Islet of Langerhans (tissue), 1 donor: ENCODE data around the gene EXD2.
"Not testable (repeated sequence)": the region's sequence is repeated elsewhere in the genome, so short reads cannot be mapped to it uniquely, and the experiment has no call there.

ENCODE experiments used
- FAIRE-seq: peaks from one replicate; lab custom pipeline; 2011; peaks lifted over from hg19 to GRCh38; lab: Jason Lieb, UNC

EXD2 gene

DNA sequence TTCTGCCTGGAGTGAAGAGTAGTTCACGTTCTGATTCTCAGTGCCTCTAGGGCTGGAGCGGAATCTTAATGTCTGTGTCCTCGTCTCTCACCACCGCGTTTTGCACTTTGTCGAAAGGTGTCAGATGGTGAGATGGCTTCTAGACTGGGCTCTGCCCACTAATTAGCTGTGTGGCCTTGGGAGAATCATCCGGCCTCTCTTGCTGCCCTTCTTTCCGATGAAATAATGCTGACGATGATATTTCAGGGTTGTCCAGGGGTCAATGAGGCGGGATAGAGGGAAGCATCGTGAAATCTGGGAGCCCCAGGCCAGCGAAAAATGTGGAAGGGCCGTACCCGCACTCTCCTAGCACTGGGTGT lies 67.8 kb downstream of the EXD2 start:
- FAIRE-seq, result no peak

DNA sequence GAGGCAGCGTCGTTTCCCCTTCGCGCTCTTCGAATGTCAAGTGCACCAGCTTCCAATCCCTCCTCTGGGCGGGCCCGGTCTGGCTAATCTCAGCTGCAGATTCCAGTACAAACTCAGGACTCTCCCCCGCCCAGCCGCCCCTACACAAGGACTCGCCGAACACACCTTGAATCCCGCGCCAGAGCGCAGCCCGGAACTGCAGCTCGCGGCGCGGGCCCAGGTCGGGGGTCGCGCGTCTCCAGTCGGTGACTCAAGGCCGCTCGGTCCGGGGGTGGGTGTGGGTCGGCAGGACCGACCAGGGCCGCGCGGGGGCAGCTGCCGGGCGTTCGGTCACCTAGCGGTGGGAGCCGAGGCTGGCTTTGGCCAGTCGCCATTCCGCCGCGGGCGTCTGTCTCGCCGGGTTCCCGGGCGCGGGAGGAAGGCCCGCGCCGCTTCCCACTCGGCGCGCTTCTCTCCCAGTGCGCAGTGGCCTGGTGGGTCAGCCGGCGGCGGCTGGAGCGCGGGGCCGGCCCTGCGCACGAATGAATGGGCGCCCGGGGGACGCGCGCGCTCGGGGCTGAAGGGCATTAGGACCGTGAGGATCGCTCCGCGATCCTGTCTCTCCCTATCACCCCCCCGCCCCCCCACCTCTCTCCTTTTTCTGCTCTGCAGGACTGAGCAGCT lies 68.4 kb downstream of the EXD2 start, which contains the start of gene GALNT16:
GALNT16 (plus strand) TSS at position 632 of the 663 bp plus-strand sequence. CDS start 133 bp downstream, outside the sequence.
- FAIRE-seq, result no peak

DNA sequence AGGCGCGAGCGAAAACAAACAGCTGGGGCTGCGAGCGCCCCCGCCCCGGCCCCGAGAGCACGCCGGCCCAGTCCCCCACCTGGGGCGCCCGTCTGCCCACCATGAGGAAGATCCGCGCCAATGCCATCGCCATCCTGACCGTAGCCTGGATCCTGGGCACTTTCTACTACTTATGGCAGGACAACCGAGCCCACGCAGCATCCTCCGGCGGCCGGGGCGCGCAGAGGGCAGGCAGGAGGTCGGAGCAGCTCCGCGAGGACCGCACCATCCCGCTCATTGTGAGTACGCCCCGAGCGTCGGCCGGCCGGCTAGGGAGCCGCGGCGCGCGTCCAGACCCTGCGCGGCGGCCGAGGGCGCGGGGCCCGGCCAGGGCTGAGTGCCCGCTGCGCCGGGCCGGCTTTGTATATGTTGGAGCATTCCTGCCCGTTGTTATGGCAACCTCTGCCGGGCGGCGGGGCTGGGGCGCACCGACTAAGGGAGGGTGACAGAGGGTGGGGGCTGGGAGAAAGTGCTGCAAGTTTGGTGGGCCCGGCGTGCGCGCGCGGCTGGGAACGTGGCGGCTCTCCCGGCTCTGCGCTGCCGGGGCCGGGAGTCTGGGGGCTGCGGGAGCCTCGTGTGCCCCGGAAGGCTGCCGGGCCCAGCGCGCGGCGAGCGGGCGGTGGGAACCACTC lies 69.0 kb downstream of the EXD2 start:
- no peak for FAIRE-seq

DNA sequence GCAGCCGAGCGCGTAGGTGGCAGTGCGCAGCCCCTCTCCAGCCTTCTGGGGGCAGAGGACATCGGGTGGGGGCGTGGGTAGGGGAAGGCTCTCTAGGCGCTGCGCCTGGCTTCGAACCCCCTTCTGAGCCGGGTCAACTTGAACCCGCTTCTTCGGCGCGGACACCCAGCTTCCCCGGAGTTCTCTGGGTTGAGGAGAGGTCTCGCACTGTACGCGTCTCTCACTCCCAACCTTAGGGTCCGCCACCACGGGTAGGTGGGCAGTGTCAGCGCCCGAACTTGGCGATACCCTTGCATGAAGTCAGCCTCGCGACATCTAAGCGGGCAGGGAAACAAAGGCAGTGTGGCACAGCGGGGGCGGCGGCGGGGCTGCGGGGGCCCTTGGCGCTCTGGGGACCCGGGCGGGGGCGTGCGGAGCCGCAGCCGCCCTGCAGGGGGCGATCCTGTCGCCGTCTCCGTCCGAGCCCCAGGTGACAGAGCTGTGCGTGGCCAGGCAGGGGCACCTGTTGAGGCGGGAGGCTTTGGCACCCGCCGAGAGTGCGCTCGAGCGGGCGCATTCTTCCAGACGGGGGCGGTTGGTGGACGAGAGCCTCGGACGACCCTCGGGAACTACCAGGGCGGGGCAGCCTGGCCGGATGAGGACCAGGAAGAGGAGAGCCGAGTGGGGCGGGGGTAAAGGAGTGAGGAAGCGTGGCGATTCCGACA lies 69.7 kb downstream of the EXD2 start:
- FAIRE-seq, result no peak

DNA sequence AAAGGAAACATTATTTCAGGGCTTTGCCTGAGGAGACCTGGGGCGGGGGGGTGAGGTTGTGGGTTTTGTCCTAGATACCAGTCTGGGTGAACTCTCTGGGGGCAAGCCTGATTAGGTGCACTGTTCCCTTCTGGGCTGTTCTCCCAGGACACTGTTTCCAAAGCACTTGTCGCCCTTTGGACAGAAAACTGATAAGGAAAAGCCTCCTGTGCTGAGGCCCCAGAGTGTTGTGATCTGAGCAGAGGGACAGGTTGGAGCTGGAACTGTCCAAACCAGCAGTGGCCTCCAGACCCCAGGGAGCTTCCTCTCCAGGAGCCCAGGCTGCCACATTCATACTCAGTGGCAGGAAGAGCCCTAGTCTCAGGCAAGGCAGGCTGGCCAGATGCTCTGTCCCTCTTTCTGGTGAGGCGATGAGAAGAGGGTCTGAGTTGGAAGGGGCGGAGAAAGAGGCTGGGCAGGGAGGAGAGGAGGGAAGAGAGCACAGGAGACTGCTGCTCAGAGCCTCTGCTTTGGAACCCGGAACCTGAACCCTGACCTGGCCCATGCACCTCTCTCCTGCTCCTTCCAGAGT lies 70.5 kb downstream of the EXD2 start:
- no peak for FAIRE-seq

DNA sequence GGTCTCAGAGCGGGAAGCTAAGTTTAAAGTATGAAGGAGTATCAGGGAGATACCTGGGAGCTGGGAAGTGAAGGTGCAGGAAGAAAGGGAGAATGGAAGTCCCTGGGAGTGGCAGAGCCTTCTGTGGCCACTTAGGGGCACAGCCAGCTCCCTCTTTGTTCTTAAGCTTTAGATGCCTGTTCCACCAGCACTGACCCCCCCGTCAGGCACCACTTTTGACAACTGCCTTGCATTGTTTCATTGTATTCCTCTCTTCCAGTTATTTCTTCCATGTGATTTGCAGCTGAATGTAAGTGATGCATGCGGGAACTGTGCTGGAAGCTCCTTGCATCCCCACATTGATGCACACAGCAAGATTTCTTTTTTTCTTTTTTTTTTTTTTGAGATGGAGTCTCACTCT lies 71.2 kb downstream of the EXD2 start:
- FAIRE-seq, result no peak

DNA sequence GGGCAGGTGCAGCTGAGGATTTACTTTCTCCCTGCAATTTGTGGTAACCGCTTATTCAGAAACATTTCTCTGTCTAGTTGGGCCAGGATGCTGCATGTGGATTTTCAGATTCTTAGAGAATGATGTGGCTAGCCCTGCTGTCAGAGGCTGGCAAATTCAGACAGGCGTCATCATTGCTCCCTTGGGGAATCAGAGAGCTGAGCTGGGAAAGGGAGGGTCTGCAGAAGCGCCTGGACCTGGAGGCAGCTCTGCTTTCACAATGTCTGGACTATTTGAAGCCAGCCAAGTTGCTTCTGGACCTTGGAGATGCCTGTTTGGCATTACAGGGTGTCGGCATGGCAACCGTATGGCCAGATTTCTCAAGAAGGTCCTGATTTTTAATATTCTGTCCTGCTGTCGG lies 72.1 kb downstream of the EXD2 start:
- no peak for FAIRE-seq

DNA sequence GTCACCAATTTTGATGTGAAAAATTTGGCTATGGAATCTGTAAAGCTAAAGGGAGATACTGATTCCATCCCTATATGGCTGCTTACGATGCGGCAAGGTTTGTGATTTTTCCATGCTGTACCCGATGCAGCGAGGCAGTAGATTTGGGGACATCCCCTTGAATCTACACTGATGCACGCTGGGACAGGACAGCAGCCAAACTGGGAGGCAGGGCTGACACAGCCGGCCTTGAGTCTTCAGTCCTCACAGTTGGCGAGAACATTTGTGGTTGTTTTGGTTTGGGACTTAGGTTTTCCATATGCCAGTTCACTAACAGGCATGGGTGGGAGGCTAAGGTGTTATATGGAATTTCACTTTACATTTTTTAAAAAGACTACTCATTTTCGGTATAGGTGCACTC lies 72.5 kb downstream of the EXD2 start:
- FAIRE-seq, result no peak

DNA sequence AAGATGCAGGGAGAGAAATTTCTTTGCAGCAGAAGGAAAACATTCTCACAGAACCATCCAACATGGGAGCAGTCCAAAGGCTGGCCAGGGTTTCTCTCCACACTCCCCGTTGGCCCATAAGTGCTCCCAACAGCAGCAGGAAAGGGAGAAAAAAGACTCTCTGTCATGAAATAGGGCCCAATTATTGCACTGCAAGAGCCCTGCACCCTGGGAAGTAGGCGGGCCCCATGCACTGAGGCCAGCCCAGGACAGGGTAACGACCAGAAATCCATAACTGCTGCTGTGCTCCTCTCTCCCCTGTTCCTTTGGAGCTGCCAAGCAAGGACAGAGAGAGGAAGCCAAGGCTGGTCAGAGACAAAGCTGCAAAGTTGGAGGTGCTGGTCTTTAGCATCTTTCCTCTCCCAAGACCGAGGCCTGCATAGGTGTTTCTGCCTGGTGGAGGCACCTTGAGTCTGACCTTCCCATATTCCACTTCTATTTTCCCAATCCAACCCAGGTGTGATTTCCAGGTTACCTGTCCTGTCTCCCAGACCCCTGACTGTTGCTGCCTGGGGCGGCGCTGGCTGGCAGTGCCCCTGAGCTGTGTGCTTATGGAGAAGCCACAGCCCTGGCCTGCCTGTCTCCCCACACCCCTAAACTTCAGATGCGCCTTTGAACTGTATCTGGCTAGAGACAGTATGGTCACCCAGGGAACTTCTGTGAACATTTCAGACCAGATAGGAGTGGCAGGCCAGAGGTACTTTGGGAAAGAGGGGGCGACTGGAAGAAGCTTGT lies 75.5 kb downstream of the EXD2 start:
- FAIRE-seq, result no peak

DNA sequence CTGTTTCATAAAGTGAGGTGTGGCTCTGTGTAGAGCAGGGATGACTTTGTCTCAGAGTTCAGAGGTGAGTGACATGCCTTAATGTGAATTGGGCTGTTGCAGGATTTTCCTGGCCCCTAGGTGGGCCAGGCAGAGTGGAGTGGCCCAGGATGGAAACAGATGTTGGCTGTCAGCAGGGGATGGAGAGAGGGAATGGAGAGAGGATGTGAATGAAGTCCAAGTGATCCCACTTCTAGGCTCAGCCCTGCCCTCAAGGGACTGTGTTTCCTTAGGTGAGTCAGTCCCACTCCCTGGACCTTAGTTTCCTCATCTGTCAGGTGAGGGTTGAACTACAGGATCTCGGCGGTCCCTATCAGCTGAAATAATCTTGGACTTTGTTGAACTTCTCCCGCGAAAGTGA lies 76.2 kb downstream of the EXD2 start:
- FAIRE-seq, result no peak

DNA sequence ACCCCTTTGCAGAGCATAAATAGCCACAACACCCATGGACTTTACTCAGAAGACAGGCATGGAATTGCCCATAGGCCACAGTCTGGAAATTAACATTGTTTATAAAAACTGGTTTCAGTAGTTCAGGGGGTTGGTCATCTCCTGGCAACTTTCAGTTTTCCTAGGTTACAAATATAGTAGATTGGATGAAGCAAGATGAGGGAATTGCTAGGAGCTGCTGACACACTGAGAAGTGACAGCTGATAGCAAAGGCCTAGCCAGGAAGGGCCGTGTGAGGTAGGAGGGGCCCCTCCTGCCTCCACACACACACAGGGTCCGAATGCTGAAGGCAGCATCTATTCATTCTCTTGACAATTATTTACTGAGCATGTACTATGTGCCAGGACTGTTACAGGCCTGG lies 76.9 kb downstream of the EXD2 start:
- no peak for FAIRE-seq

DNA sequence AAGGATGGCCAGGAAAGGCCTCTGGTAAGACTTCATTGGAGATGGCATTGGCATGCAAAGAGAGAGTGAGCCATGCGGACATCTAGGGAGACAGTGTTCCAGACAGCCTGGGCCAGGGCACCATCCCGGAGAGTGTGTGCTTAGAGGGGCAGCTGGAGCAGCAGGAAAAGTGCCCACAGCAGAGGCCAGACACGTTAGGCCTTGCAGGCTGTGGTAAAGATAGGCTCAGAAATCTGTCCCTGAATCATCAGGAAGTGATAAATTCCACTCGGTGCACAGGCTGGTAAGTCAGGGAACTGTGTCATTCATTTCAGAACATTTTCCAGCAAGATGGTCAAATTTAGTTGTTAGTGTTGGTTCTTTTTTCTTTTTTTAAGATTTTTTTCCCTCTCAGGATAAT lies 77.5 kb downstream of the EXD2 start:
- FAIRE-seq, result no peak

DNA sequence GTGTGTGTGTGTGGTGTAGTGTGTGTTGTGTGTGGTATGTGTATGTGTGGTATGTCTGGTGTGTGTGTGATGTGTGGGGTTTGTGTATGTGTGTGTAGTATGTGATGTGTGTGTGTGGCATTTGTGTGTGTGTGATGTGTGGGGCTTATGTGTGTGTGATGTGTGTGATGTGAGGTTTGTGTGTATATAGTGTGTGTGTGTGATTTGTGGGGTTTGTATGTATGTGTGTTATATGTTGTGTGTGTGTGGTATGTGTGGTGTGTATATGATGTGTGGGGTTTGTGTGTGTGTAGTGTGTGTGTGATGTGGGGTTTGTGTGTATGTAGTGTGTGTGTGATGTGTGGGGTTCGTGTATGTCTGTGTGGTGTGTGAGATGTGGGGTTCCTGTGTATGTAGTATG lies 78.1 kb downstream of the EXD2 start:
- FAIRE-seq, result no peak

DNA sequence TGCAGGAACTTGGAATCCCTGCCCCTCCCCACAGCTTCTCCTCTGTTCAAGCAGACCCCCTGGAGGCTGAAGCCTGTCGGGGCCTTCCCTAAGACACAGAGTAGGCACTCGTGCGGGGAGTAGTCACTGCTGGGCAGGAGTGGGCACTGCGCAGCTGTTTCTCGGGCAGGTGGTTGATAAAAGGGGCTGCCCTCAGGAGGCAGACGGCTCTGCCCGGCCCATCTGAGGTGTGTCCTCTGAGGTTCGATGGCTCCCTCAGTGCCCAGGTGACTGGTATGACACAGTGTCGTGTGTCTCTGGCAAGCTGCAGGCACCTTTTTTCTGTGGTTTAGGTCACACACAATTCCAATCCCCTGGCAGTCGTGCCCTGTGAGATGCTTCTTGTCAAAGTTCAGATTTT lies 78.8 kb downstream of the EXD2 start:
- FAIRE-seq, result no peak

DNA sequence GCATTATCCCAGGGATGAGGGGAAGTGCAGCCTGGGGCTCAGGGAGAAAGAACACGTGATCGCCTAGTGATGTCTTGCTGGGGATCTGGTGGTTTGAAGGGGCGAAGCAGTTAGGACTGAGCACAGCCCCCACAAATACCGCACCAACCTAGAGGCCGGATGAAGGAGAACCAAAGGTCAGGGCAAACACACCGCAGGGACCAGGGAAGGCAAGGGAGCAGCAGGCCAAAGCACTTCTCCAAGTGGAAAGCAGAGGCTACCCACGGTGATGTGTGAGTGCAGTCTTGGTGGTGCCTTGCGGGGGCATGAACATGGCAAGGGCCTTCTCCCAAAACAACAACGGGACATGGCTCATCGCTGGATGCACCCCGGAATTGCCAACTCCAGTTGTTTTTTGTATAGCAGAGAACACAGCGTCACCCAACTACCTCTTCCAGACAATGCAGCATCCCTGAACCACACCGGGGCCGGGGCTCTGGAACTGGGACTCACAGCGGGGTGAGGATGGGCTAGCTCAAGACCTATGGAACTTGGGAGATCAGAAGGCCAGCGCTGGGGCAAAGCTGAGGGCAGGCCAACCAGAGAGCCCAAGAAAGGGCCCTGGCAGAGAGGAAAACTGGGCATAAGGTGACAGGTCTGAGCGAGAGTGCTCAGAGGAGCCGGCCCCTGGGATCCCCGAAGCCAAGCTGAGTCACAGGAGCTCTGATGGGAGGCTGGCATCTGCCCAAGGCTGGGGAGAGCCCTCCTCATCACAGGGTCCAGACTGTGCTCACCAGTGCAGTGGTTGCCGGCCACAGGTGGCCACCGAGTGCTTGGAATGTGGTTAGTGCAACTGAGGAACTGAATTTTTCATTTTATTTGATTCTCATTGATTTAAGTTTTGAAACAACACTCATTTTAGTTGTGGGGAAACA lies 79.8 kb downstream of the EXD2 start:
- no peak for FAIRE-seq

DNA sequence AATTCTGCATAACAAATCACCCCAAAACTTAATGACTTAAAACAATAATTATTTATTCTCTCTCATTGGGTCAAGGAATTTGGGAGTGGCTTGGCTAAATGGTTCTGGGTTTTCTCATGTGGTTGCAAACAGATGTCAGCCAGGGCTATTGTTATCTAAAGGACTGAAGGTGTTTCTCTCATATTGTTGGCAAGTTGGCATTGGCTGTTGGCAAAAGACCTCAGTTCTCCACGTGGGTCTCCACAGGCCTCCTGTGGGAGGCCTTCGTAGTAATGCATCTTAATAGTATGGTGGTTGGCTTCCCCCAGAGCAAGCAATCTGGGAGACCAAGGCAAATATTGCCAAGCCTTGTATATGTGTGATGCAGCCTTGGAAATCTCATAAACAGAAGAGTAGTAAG lies 83.0 kb downstream of the EXD2 start:
- no peak for FAIRE-seq

DNA sequence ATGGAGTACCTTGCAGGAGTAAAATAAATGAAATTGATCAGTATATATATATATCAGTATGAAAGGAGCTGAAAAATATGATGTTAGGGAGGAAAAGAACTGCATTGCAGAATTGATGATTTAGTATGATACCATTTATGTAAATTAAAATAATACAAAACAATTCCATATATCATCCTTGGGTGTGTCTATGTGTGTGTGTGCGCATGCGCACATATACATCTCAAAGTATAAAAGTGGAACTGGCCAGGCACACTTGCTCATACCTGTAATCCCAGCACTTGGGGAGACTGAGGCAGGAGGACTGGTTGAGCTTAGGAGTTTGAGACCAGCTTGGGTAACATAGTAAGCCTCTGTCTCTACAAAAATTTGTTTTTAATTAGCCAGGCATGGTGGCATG lies 84.0 kb downstream of the EXD2 start:
- no peak for FAIRE-seq

DNA sequence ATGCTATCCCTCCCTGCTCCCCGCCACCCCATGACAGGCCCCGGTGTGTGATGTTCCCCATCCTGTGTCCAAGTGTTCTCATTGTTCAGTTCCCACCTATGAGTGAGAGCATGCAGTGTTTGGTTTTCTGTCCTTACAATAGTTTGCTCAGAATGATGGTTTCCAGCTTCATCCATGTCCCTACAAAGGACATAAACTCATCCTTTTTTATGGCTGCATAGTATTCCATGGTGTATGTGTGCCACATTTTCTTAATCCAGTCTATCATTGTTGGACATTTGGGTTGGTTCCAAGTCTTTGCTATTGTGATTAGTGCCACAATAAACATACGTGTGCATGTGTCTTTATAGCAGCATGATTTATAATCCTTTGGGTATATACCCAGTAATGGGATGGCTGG lies 86.1 kb downstream of the EXD2 start:
- FAIRE-seq, result not testable (repeated sequence)

DNA sequence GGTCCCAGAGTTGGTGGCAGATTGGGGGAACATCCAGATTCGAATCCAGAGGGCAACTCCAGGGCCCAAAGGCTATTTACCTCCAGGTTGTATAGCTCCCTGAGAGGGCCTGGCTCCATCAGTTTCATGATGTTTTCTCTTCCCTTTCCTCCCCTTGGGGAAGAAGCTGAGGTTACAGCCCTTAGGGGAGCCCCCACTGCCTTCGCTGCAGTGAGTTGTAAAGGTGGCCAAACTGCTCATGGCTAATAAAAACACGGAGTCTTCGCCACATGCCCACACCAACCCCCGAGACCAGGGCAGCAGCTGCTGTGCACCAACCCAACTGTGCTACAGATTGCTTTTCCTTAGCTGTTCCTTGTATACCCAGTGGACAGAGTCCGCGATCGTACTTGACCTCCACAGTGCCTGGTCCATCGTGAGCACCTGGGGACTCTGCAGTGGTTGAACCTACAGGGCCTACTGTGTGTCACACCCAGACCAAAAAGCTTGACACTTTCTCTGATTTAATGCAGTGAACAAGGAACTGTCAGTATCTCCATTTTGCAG lies 89.5 kb downstream of the EXD2 start:
- no peak for FAIRE-seq

DNA sequence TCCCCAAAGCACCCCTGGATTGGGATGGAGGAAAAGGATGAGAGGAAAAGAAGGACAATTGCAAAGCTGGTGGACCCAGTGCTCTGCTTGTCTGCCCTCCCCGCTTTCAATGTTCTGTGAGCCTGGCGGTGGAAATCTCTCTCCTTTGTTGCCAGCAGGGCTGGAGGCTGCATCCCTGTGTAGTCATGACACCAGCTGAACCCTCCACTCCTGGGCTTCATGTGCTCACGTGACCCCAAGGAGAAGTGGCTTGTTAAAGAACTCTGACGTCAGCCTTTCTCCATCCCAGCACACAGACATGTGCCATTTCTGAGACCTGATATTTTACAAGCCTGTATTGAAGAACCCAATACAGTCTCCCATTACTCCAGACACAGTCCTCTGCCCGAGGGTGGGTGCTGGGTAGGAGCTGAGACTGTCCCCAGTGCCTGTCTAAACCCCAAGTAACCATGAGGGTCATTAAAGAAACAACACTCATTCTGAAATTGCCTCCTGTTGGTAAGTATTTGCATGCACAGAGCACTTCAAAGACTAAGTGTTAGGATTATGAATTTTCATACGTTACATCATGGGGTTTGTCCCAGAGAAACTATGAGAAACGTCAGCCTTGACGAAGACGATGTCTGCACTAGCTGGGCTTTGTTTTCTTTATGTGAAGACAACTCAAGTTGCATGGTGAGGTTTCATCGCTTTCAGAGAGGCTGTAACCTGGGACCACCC lies 90.3 kb downstream of the EXD2 start:
- FAIRE-seq, result no peak

DNA sequence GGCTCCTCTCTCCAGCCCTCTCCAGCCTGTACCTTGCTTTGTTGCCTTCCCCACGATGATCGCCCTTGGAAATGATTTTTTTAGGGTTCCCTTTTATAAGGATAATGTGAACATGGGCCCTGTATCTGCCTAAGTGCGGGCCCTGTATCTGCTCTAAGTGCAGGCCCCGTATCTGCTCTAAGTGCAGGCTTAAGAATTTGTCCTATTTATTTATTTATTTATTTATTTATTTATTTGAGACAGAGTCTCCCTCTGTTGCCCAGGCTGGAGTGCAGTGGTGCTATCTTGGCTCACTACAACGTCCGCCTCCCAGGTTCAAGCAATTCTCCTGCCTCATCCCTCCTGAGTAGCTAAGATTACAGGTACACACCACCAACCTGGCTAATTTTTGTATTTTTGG lies 91.2 kb downstream of the EXD2 start:
- FAIRE-seq, result no peak
